ENCODE results near the gene SLC2A1. TPM values are rescaled to one million over a fixed set of nuclear protein-coding genes. Genes with fewer than 3 reads are reported as not detected.

SLC2A1 gene
- total and polyA plus RNA-seq, 11 donors, result 10.6 to 196 (median 29.9) TPM

DNA sequence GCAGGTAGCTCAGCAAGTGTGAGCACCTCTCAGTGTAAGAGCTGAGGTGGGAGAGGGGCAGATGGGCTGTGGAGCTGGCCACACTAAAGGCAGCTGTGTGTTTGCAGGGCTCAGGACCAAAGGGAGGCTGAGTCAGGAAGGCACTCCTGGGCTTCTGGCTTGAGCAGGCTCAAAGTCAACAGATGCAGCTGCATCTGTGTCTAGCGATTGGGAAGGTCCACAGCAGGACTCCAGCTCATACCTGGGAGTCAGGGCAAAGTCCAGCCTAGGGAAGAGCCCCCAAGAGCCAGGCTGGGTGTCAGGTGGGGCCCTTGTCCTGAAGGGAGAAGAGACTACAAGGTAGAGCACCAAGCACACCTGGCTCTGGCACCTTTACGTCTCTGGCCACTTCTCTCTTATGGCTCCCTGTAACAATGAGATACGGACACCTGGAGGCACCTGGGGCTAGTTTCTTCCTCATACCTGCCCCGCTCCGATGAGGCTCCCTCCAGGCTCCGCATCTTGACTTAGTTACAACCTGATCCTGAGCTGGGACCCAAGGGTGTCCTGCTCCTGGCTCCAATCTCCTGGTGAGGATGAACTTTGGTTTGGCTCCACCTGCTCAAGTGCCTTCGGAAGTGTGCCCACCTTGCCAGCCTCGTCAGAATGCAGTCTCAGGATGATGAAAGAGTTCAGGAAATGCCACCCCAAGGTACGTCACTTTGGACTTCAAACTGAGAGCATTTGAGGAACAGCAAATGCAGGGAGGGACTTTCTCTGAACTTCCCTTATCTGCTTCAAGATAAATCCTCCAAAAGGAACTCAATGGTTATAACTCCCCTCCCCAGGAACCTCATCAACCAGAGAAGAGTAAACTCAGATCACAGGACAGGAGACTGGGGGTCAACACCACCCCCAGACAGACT lies 21.5 kb upstream of the SLC2A1 start:
- H3K36me3 ChIP-seq, result no peaks in the 10 kb centered on the region
- no peaks in the 10 kb centered on the region for H3K27me3 ChIP-seq
- H3K9me3 ChIP-seq, result no peaks in the 10 kb centered on the region
- no peaks in the 10 kb centered on the region for H3K4me1 ChIP-seq
- TF ChIP-seq POLR2A (IDR thresholded peaks at IDR 0.05) (no peak), CTCF (IDR thresholded peaks at IDR 0.05) (no peak)
- H3K4me3 ChIP-seq, result no peak overlapping the region
- intact Hi-C loops (cut with DNase I), result no loop called here
- 88 to 94% (median 89%) methylated on average over 9 of the region's 9 CpGs for WGBS, 4 donors
- ATAC-seq (no peak), DNase-seq (no peak)
- H3K27ac ChIP-seq, result no peak overlapping the region

GRCh38 chr1:42979036-42979430 lies 20.4 kb upstream of the SLC2A1 start:
- intact Hi-C loops (cut with DNase I), result no loop called here
- TF ChIP-seq CTCF (IDR thresholded peaks at IDR 0.05), result no peak
- TF ChIP-seq POLR2A (IDR thresholded peaks at IDR 0.05), result no peak

GRCh38 chr1:42978317-42979035 lies 19.8 kb upstream of the SLC2A1 start:
- Histone ChIP-seq H3K36me3 (no peaks in the 10 kb centered on the region), H3K4me3 (no peak overlapping the region), H3K9me3 (no peaks in the 10 kb centered on the region), H3K4me1 (peaks cover 0 to under 1% (median 0%) of the 10 kb centered on the region in 12 donors), H3K27me3 (no peaks in the 10 kb centered on the region), H3K27ac (no peak overlapping the region)
- TF ChIP-seq CTCF (IDR thresholded peaks at IDR 0.05) (no peak), POLR2A (IDR thresholded peaks at IDR 0.05) (no peak)
- DNase-seq (no peak), ATAC-seq (no peak)
- WGBS, 4 donors, result 69 to 72% (median 71%) methylated on average over 10 to 14 of the region's 14 CpGs
- intact Hi-C loops (cut with DNase I), result no loop called here

More at GRCh38 chr1:42979036-42979430, 20.4 kb upstream of the SLC2A1 start:
- DNase-seq (no peak), ATAC-seq (no peak)
- Histone ChIP-seq H3K4me3 (no peak overlapping the region), H3K4me1 (no peaks in the 10 kb centered on the region), H3K9me3 (no peaks in the 10 kb centered on the region), H3K27me3 (no peaks in the 10 kb centered on the region), H3K36me3 (no peaks in the 10 kb centered on the region), H3K27ac (no peak overlapping the region)
- WGBS, 4 donors, result 86 to 100% (median 92%) methylated on average over 2 of the region's 2 CpGs

GRCh38 chr1:42977653-42978052 lies 19.0 kb upstream of the SLC2A1 start:
- no peaks in the 10 kb centered on the region for H3K36me3 ChIP-seq
- intact Hi-C loops (cut with DNase I), result no loop called here
- DNase-seq, result no peak
- WGBS, 4 donors, result 93 to 100% (median 94%) methylated on average over 1 of the region's 1 CpG
- H3K4me1 ChIP-seq, result peaks cover 0 to 9% (median 0%) of the 10 kb centered on the region in 12 donors
- ATAC-seq, result no peak
- no peak overlapping the region for H3K4me3 ChIP-seq
- no peak overlapping the region for H3K27ac ChIP-seq
- no peaks in the 10 kb centered on the region for H3K9me3 ChIP-seq
- no peaks in the 10 kb centered on the region for H3K27me3 ChIP-seq
- no peak for TF ChIP-seq POLR2A (IDR thresholded peaks at IDR 0.05)
- no peak for TF ChIP-seq CTCF (IDR thresholded peaks at IDR 0.05)
